H9 (cell line): Measurements from ENCODE around the gene RADIL. TPM values are rescaled to one million over a fixed set of nuclear protein-coding genes. Genes with fewer than 3 reads are reported as not detected.

Experiments
- DNase-seq: peaks from one replicate; pipeline ENCODE4 v3.0.0-alpha.2; 2017
- H2AFZ ChIP-seq: one replicate; pipeline ENCODE4 v1.6.1; 2013; ENCODE audit warnings: mild to moderate bottlenecking, low read length, control low read depth, moderate library complexity
- H2AK5ac ChIP-seq: 2 replicates; pipeline ENCODE4 v1.6.1; 2013; ENCODE audit warnings: low read length, control low read depth, mixed read lengths; ENCODE audit not compliant: insufficient read length
- H2BK120ac ChIP-seq: one replicate; pipeline ENCODE4 v1.6.1; 2013; ENCODE audit warnings: low read depth, mild to moderate bottlenecking, low read length, control low read depth, inconsistent platforms; ENCODE audit not compliant: poor library complexity, severe bottlenecking
- H2BK12ac ChIP-seq: 2 replicates; pipeline ENCODE4 v1.6.1; 2013; ENCODE audit warnings: low read length, control low read depth, mixed read lengths, low read depth; ENCODE audit not compliant: insufficient read length
- H2BK15ac ChIP-seq: 2 replicates; pipeline ENCODE4 v1.6.1; 2013; ENCODE audit warnings: low read depth, low read length, control low read depth
- H2BK20ac ChIP-seq: one replicate; pipeline ENCODE4 v1.6.1; 2013; ENCODE audit warnings: low read depth, mild to moderate bottlenecking, low read length, control low read depth, inconsistent platforms; ENCODE audit not compliant: poor library complexity, severe bottlenecking
- H2BK5ac ChIP-seq: 2 replicates; pipeline ENCODE4 v1.6.1; 2013; ENCODE audit warnings: low read length, control low read depth, mixed read lengths; ENCODE audit not compliant: insufficient read length
- H3K14ac ChIP-seq: 2 replicates; pipeline ENCODE4 v1.6.1; 2013; ENCODE audit warnings: low read length, control low read depth; ENCODE audit not compliant: insufficient read depth
- H3K18ac ChIP-seq: 2 replicates; pipeline ENCODE4 v1.6.1; 2013; ENCODE audit warnings: low read depth, mild to moderate bottlenecking, mixed read lengths, low read length, control low read depth; ENCODE audit not compliant: insufficient read length
- H3K23ac ChIP-seq: 2 replicates; pipeline ENCODE4 v1.6.1; 2013; ENCODE audit warnings: low read length, control low read depth, mixed read lengths, low read depth; ENCODE audit not compliant: insufficient read length
- H3K23me2 ChIP-seq: 2 replicates; pipeline ENCODE4 v1.6.1; 2013; ENCODE audit warnings: low read depth, mild to moderate bottlenecking, mixed read lengths, low read length, control low read depth; ENCODE audit not compliant: insufficient read length, poor library complexity, severe bottlenecking
- H3K27ac ChIP-seq: 2 replicates; pipeline ENCODE4 v1.5.1; 2013; ENCODE audit warnings: low read length, control low read depth, mixed read lengths, low read depth; ENCODE audit not compliant: insufficient read length
- H3K27me3 ChIP-seq: 2 replicates; pipeline ENCODE4 v1.6.1; 2013; ENCODE audit warnings: low read length, control low read depth, inconsistent platforms; ENCODE audit not compliant: insufficient read depth
- H3K4ac ChIP-seq: 2 replicates; pipeline ENCODE4 v1.6.1; 2013; ENCODE audit warnings: low read depth, mild to moderate bottlenecking, control low read depth, inconsistent platforms, low read length, moderate library complexity
- H3K4me1 ChIP-seq: 2 replicates; pipeline ENCODE4 v1.6.1; 2013; ENCODE audit warnings: low read length, control low read depth, inconsistent platforms; ENCODE audit not compliant: insufficient read depth
- H3K4me2 ChIP-seq: 2 replicates; pipeline ENCODE4 v1.6.1; 2013; ENCODE audit warnings: low read length, control low read depth, mixed read lengths; ENCODE audit not compliant: insufficient read length, insufficient read depth
- H3K56ac ChIP-seq: 2 replicates; pipeline ENCODE4 v1.6.1; 2013; ENCODE audit warnings: low read depth, mild to moderate bottlenecking, mixed read lengths, low read length, control low read depth; ENCODE audit not compliant: insufficient read length
- H3K79me1 ChIP-seq: 2 replicates; pipeline ENCODE4 v1.6.1; 2013; ENCODE audit warnings: low read depth, mild to moderate bottlenecking, moderate library complexity, low read length, control low read depth, inconsistent platforms; ENCODE audit not compliant: insufficient read depth, poor library complexity, severe bottlenecking
- H3K79me2 ChIP-seq: 2 replicates; pipeline ENCODE4 v1.6.1; 2013; ENCODE audit warnings: low read length, control low read depth, inconsistent platforms; ENCODE audit not compliant: insufficient read depth
- H3K9ac ChIP-seq: 2 replicates; pipeline ENCODE4 v1.6.1; 2013; ENCODE audit warnings: low read length, control low read depth, mixed read lengths; ENCODE audit not compliant: insufficient read length; ENCODE audit errors: extremely low read depth
- H3K9me3 ChIP-seq: one replicate; pipeline ENCODE4 v1.6.1; 2013; ENCODE audit warnings: low read depth, low read length, inconsistent platforms; ENCODE audit not compliant: control insufficient read depth
- H3T11ph ChIP-seq: one replicate; pipeline ENCODE4 v1.6.1; 2013; ENCODE audit warnings: mild to moderate bottlenecking, low read length, control low read depth, inconsistent platforms
- H4K20me1 ChIP-seq: one replicate; pipeline ENCODE4 v1.6.1; 2013; ENCODE audit not compliant: control insufficient read depth, insufficient read length, insufficient read depth
- H4K5ac ChIP-seq: 2 replicates; pipeline ENCODE4 v1.6.1; 2013; ENCODE audit warnings: low read depth, mild to moderate bottlenecking, mixed read lengths, low read length, control low read depth; ENCODE audit not compliant: insufficient read length
- H4K8ac ChIP-seq: replicated peaks from 2 replicates; pipeline ENCODE4 v1.6.1; 2013; ENCODE audit warnings: low read length, control low read depth, mixed read lengths, low read depth; ENCODE audit not compliant: insufficient read length
- H4K91ac ChIP-seq: 2 replicates; pipeline ENCODE4 v1.6.1; 2013; ENCODE audit warnings: low read depth, mild to moderate bottlenecking, moderate library complexity, mixed read lengths, low read length, control low read depth; ENCODE audit not compliant: insufficient read length
- H3K27ac Mint-ChIP-seq, 3 experiments: 2 replicates in 2 of 3; 3 replicates in 1 of 3; pipeline ENCODE4 v1.8.0; 2020 to 2021; ENCODE audit warnings: mixed read lengths in 3 of 3, mild to moderate bottlenecking in 1 of 3, moderate library complexity in 1 of 3
- H3K27me3 Mint-ChIP-seq: 2 replicates; pipeline ENCODE4 v1.8.0; 2021; ENCODE audit warnings: low read depth, mild to moderate bottlenecking, moderate library complexity, mixed read lengths
- H3K36me3 Mint-ChIP-seq, 3 experiments: 2 replicates in 2 of 3; 3 replicates in 1 of 3; pipeline ENCODE4 v1.8.0; 2020 to 2021; ENCODE audit warnings: low read depth in 3 of 3, mixed read lengths in 3 of 3; ENCODE audit not compliant: insufficient read depth in 1 of 3
- H3K4me1 Mint-ChIP-seq, 2 experiments: 2 replicates each; pipeline ENCODE4 v1.8.0; 2020; ENCODE audit warnings: mixed read lengths in 2 of 2
- H3K4me3 Mint-ChIP-seq, 2 experiments: 2 replicates in 1 of 2; 3 replicates in 1 of 2; pipeline ENCODE4 v1.8.0; 2020 to 2021; ENCODE audit warnings: mild to moderate bottlenecking in 2 of 2, mixed read lengths in 2 of 2, moderate library complexity in 1 of 2
- H3K9me3 Mint-ChIP-seq, 2 experiments: 2 replicates in 1 of 2; 3 replicates in 1 of 2; pipeline ENCODE4 v1.8.0; 2020; ENCODE audit warnings: mild to moderate bottlenecking in 2 of 2, mixed read lengths in 2 of 2, moderate library complexity in 1 of 2
- WGBS: extraction: QIAGEN DNeasy Blood & Tissue Kit; methylation state at CpG from one replicate; pipeline ENCODE4 v1.1.7; 2013; ENCODE audit warnings: missing lambda C conversion rate, low lambda C conversion rate, mixed read lengths; ENCODE audit not compliant: insufficient read length; ENCODE audit errors: extremely low coverage; 5-methylcytosine and 5-hydroxymethylcytosine counted together
- total RNA-seq: library from RNA; stranded (reverse); gene quantifications from 2 replicates; pipeline ENCODE4 v1.2.1, GENCODE V29; 2021
- TF ChIP-seq, protein P1 (sequence below): fragments of 200-600 bp; sonication (generic); conservative IDR thresholded peaks from 3 replicates; pipeline ENCODE4 v1.8.0; 2021; ENCODE audit warnings: antibody characterized with exemption, mild to moderate bottlenecking

The RADIL gene
- total RNA-seq, 1 experiment from 2014 or later, result 4.7 TPM

DNA sequence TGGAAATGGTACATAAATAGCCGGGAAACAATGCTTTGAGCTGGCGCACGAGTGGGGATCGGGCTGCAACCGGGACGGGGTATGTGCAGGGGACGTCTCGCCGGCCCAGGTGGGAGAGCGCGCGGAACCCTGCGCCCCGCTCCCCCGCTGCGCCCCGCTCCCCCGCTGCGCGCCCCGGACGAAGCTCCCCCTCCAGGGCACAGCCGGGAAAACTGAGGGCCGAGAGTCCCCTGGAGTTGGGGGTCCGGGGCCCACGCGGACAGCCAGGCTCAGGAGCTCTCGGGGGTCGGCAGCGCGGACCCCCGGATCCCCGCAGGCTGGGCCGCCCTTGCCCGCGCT is 514 bp downstream of the RADIL start:
- Histone ChIP-seq H2BK15ac (no peak overlapping the region), H2BK20ac (no peak overlapping the region), H3K79me2 (no peaks in the 10 kb centered on the region), H3K4me1 (no peaks in the 10 kb centered on the region), H4K8ac (no peak overlapping the region), H2BK120ac (no peak overlapping the region), H2AK5ac (no peak overlapping the region), H4K20me1 (no peaks in the 10 kb centered on the region), H2BK5ac (no peak overlapping the region), H3K9me3 (no peaks in the 10 kb centered on the region), H2BK12ac (no peak overlapping the region), H3K79me1 (no peaks in the 10 kb centered on the region), H3K14ac (no peak overlapping the region), H3K23ac (no peak overlapping the region), H3K4me2 (peak overlapping the region; percentile 79), H3K27ac (no peak overlapping the region), H4K5ac (no peak overlapping the region), H4K91ac (no peak overlapping the region), H2AFZ (no peak overlapping the region), H3K9ac (no peak overlapping the region), H3K18ac (no peak overlapping the region), H3T11ph (no peak overlapping the region), H3K23me2 (peaks cover 11% of the 10 kb centered on the region), H3K27me3 (no peaks in the 10 kb centered on the region), H3K4ac (no peak overlapping the region), H3K56ac (no peak overlapping the region)
- H3K27ac Mint-ChIP-seq, result no peak overlapping the region
- DNase-seq, result no peak
- WGBS, result no CpG with 5 or more reads among the region's 36 CpGs
- peak overlapping the region; percentile 70 to 91 for H3K4me3 Mint-ChIP-seq
- H3K9me3 Mint-ChIP-seq, result no peaks in the 10 kb centered on the region; a peak in 2 of 5 replicates
- TF ChIP-seq, protein P1, sequence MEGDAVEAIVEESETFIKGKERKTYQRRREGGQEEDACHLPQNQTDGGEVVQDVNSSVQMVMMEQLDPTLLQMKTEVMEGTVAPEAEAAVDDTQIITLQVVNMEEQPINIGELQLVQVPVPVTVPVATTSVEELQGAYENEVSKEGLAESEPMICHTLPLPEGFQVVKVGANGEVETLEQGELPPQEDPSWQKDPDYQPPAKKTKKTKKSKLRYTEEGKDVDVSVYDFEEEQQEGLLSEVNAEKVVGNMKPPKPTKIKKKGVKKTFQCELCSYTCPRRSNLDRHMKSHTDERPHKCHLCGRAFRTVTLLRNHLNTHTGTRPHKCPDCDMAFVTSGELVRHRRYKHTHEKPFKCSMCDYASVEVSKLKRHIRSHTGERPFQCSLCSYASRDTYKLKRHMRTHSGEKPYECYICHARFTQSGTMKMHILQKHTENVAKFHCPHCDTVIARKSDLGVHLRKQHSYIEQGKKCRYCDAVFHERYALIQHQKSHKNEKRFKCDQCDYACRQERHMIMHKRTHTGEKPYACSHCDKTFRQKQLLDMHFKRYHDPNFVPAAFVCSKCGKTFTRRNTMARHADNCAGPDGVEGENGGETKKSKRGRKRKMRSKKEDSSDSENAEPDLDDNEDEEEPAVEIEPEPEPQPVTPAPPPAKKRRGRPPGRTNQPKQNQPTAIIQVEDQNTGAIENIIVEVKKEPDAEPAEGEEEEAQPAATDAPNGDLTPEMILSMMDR, result no peak
- H3K4me1 Mint-ChIP-seq, result peaks cover 11 to 15% of the 10 kb centered on the region in 2 experiments
- no peaks in the 10 kb centered on the region; a peak in 1 of 7 replicates for H3K36me3 Mint-ChIP-seq
- peaks cover 10% of the 10 kb centered on the region for H3K27me3 Mint-ChIP-seq
